ENCODE data around the gene ZBTB40. TPM values are rescaled to one million over a fixed set of nuclear protein-coding genes. Genes with fewer than 3 reads are reported as not detected.

ZBTB40 gene
- polyA plus RNA-seq, 1 of the 3 experiments (the other 2 are of a cell fraction): 5.0 TPM

DNA sequence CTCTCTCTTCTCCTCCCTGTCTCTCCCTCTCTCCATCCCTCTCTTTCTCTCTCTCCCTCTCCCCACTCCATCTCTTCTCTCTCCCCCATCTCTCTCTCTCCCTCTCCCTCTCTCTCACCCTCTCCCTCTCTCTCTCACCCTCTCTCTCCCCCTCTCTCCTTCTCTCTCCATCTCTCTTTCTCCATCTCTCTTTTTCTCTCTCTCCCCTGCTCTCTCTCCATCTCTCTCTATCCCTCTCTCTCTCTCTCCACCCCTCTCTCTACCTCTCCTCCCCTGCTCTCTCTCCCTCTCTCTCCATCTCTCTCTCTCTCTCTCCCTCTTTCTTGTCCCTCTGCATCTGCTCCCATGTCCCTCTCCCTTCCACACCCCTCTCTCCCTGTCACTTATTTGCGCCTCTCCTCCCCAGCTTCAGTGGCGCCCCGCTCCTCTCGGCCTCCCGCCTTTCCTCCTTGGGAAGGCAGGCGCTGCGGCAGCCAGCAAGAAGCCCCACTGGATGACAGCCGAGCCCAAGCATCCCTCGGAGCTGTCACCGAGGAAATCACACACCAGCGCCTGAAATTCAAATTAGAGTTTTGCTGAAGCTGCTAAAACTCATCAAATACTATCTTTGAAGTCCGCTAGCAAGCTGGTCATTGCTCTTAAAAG is 96.3 kb downstream of the ZBTB40 start:
- H3K9me2 ChIP-seq: no peaks in the 10 kb centered on the region
- peaks cover 0 to 13% of the 10 kb centered on the region in 2 experiments; a peak in 1 of 4 replicates for H3K4me1 ChIP-seq (ENCODE audit: control insufficient read depth in 1 of 2, insufficient read depth in 2 of 2, low read depth in 1 of 2, low read length in 1 of 2)
- peaks cover 10% of the 10 kb centered on the region; the same call in 1 of the 2 replicates for H3K27me3 ChIP-seq (ENCODE audit: insufficient read depth)
- H3K27ac ChIP-seq (ENCODE audit: low read depth in 2 of 2, low read length in 1 of 2): no peak overlapping the region
- no peaks in the 10 kb centered on the region for H3K79me2 ChIP-seq (ENCODE audit: insufficient read depth)
- H2AFZ ChIP-seq (ENCODE audit: low read depth): no peak overlapping the region
- H4K20me1 ChIP-seq (ENCODE audit: insufficient read depth): no peaks in the 10 kb centered on the region
- no peak for DNase-seq
- CTCF ChIA-PET: no interaction called here
- no peaks in the 10 kb centered on the region for H3K36me3 ChIP-seq (replicated peaks in 1 of 2; ENCODE audit: control insufficient read depth in 1 of 2, insufficient read depth in 2 of 2, low read length in 1 of 2)
- no peaks in the 10 kb centered on the region for H3F3A ChIP-seq (replicated peaks; ENCODE audit: insufficient read depth)
- no peaks in the 10 kb centered on the region for H3K9me3 ChIP-seq
- no peak overlapping the region for H3K4me2 ChIP-seq
- TF ChIP-seq, protein P1, sequence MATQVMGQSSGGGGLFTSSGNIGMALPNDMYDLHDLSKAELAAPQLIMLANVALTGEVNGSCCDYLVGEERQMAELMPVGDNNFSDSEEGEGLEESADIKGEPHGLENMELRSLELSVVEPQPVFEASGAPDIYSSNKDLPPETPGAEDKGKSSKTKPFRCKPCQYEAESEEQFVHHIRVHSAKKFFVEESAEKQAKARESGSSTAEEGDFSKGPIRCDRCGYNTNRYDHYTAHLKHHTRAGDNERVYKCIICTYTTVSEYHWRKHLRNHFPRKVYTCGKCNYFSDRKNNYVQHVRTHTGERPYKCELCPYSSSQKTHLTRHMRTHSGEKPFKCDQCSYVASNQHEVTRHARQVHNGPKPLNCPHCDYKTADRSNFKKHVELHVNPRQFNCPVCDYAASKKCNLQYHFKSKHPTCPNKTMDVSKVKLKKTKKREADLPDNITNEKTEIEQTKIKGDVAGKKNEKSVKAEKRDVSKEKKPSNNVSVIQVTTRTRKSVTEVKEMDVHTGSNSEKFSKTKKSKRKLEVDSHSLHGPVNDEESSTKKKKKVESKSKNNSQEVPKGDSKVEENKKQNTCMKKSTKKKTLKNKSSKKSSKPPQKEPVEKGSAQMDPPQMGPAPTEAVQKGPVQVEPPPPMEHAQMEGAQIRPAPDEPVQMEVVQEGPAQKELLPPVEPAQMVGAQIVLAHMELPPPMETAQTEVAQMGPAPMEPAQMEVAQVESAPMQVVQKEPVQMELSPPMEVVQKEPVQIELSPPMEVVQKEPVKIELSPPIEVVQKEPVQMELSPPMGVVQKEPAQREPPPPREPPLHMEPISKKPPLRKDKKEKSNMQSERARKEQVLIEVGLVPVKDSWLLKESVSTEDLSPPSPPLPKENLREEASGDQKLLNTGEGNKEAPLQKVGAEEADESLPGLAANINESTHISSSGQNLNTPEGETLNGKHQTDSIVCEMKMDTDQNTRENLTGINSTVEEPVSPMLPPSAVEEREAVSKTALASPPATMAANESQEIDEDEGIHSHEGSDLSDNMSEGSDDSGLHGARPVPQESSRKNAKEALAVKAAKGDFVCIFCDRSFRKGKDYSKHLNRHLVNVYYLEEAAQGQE (IDR thresholded peaks at IDR 0.05; ENCODE audit: low read depth, low read length): no peak
- no peak for TF ChIP-seq POLR2AphosphoS5 (IDR thresholded peaks at IDR 0.05; ENCODE audit: low read depth, low read length)
- no peak for TF ChIP-seq ELF1 (IDR thresholded peaks at IDR 0.05)
- no peak for TF ChIP-seq RXRA (IDR thresholded peaks at IDR 0.05; ENCODE audit: borderline replicate concordance, low read depth)
- no peak for TF ChIP-seq JUND (IDR thresholded peaks at IDR 0.05)
- no peak for TF ChIP-seq YY1 (IDR thresholded peaks at IDR 0.05; ENCODE audit: low read depth)
- TF ChIP-seq GATA2 (CRISPR knock-in tag; IDR thresholded peaks at IDR 0.05): no peak
- TF ChIP-seq, protein P2, sequence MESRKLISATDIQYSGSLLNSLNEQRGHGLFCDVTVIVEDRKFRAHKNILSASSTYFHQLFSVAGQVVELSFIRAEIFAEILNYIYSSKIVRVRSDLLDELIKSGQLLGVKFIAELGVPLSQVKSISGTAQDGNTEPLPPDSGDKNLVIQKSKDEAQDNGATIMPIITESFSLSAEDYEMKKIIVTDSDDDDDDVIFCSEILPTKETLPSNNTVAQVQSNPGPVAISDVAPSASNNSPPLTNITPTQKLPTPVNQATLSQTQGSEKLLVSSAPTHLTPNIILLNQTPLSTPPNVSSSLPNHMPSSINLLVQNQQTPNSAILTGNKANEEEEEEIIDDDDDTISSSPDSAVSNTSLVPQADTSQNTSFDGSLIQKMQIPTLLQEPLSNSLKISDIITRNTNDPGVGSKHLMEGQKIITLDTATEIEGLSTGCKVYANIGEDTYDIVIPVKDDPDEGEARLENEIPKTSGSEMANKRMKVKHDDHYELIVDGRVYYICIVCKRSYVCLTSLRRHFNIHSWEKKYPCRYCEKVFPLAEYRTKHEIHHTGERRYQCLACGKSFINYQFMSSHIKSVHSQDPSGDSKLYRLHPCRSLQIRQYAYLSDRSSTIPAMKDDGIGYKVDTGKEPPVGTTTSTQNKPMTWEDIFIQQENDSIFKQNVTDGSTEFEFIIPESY (IDR thresholded peaks at IDR 0.05; ENCODE audit: borderline replicate concordance, low read depth): no peak
- TF ChIP-seq, protein P3, sequence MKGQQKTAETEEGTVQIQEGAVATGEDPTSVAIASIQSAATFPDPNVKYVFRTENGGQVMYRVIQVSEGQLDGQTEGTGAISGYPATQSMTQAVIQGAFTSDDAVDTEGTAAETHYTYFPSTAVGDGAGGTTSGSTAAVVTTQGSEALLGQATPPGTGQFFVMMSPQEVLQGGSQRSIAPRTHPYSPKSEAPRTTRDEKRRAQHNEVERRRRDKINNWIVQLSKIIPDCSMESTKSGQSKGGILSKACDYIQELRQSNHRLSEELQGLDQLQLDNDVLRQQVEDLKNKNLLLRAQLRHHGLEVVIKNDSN (IDR thresholded peaks at IDR 0.05; ENCODE audit: borderline replicate concordance, low read depth): no peak
- TF ChIP-seq, protein P4, sequence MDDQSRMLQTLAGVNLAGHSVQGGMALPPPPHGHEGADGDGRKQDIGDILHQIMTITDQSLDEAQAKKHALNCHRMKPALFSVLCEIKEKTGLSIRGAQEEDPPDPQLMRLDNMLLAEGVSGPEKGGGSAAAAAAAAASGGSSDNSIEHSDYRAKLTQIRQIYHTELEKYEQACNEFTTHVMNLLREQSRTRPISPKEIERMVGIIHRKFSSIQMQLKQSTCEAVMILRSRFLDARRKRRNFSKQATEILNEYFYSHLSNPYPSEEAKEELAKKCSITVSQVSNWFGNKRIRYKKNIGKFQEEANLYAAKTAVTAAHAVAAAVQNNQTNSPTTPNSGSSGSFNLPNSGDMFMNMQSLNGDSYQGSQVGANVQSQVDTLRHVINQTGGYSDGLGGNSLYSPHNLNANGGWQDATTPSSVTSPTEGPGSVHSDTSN (IDR thresholded peaks at IDR 0.05): no peak
- no peak overlapping the region for H3K4me3 ChIP-seq (ENCODE audit: low read depth in 2 of 2, low read length in 1 of 2)
- WGBS (ENCODE audit: low lambda C conversion rate): 62% methylated on average over 12 of the region's 12 CpGs
- no peak overlapping the region for H3K9ac ChIP-seq
- POLR2A ChIA-PET: no interaction called here
